HFFc6 (cell line): Measurements from ENCODE around the gene CHAD. TPM values are rescaled to one million over a fixed set of nuclear protein-coding genes. Genes with fewer than 3 reads are reported as not detected.
"Not testable (repeated sequence)": the region's sequence is repeated elsewhere in the genome, so short reads cannot be mapped to it uniquely, and the experiment has no call there.

Experiments used
- DNase-seq: peaks from one replicate; pipeline ENCODE4 v3.0.0-alpha.2; 2018
- H3K27ac Mint-ChIP-seq: 2 replicates; pipeline ENCODE4 v1.8.0; 2020; ENCODE audit warnings: mild to moderate bottlenecking, mixed read lengths
- H3K27me3 Mint-ChIP-seq: 2 replicates; pipeline ENCODE4 v1.8.0; 2021; ENCODE audit warnings: mild to moderate bottlenecking, moderate library complexity, mixed read lengths; ENCODE audit not compliant: insufficient read depth
- H3K36me3 Mint-ChIP-seq: 2 replicates; pipeline ENCODE4 v1.8.0; 2021; ENCODE audit warnings: low read depth, mixed read lengths
- H3K4me1 Mint-ChIP-seq: 2 replicates; pipeline ENCODE4 v1.8.0; 2020; ENCODE audit warnings: low read depth, mixed read lengths
- H3K4me3 Mint-ChIP-seq: 2 replicates; pipeline ENCODE4 v1.8.0; 2020; ENCODE audit warnings: mild to moderate bottlenecking, moderate library complexity, mixed read lengths
- H3K9me3 Mint-ChIP-seq: 2 replicates; pipeline ENCODE4 v1.8.0; 2020; ENCODE audit warnings: mild to moderate bottlenecking, mixed read lengths
- total RNA-seq, 6 experiments: library from RNA; stranded (reverse); fragmentation: NEBNext Ultra II Directional; extraction: Animal tissue kit (Norgen Biotek cat#: 25700); gene quantifications; 2 replicates in 1 of 6; 3 replicates in 5 of 6; pipeline ENCODE4 v1.2.3, GENCODE V29; 2021
- TF ChIP-seq, protein P1 (sequence below): fragments of 200-600 bp; sonication (generic); IDR thresholded peaks from 2 replicates; pipeline ENCODE4 v1.5.0; 2021; ENCODE audit warnings: antibody characterized with exemption, mild to moderate bottlenecking

CHAD gene
- total RNA-seq, 6 experiments from 2014 or later: not detected

DNA sequence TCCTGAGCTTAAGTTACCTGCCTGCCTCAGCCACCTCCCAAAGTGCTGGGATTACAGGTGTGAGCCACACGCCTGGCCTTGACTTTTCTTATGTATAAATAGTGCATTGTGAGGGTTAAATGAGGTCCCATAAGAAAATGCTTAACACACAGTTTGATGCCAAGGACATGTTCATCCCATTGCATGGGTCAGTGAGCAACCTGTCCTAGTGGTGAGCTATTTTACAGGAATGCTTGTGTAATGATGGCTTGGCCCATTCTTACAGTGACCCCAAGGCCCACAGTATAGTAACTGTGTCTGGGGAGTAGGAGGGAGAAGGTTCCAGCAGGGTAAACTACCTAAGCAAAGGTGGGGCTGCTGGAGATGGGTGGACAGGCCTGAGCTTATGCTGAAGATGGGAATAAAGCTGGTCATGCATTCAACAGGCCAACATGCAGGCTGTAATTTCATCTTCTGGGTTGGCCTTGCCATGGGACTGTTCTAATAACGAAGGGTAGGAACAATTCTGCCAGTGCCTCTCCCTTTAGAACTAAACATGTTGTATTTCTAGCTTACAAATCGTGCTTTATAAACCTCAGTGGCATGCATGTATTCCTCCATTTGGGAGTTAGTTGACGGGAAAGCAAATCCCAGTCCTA, 36.4 kb downstream of the CHAD start:
- Mint-ChIP-seq H3K27ac (no peak overlapping the region), H3K36me3 (peaks cover 12% of the 10 kb centered on the region; the same call in 1 of the 2 replicates)
- TF ChIP-seq, protein P1, sequence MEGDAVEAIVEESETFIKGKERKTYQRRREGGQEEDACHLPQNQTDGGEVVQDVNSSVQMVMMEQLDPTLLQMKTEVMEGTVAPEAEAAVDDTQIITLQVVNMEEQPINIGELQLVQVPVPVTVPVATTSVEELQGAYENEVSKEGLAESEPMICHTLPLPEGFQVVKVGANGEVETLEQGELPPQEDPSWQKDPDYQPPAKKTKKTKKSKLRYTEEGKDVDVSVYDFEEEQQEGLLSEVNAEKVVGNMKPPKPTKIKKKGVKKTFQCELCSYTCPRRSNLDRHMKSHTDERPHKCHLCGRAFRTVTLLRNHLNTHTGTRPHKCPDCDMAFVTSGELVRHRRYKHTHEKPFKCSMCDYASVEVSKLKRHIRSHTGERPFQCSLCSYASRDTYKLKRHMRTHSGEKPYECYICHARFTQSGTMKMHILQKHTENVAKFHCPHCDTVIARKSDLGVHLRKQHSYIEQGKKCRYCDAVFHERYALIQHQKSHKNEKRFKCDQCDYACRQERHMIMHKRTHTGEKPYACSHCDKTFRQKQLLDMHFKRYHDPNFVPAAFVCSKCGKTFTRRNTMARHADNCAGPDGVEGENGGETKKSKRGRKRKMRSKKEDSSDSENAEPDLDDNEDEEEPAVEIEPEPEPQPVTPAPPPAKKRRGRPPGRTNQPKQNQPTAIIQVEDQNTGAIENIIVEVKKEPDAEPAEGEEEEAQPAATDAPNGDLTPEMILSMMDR: no peak

DNA sequence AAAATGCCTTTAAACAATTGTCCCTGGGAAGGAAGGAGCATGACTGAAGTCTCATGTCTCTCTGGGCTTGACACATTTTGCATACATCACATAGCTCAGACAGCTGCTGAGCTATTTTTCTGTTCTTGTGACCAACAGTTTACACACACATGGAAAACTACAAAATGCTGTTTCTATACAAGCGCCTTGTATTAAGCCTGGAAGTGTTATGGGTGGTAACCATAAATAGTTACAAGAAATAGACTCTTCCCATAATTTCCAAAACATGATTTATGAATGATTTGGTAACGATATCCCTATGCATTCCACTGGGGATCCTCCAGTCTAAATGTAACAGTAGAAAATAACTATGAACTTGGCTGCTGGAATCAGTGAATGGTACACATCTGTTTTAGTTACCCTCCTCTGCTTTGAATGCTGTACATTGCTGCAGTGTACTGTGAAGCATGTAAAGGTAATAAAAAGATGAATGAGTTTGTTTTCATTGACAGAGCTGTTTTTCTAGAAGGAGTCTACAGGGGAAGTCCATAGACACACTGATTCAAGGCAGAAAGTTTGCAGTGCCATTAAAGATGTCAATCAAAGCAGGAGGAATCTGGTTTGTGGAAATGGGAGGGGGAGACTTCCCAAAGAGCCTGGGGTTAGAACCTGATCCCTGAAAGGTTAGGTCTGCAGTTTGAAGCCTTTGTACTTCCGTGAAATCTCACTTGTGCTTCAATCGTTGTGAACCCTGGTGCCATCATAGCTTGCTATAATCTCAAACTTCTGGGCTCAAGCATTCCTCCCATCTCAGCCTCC, 37.7 kb downstream of the CHAD start:
- no peaks in the 10 kb centered on the region for H3K9me3 Mint-ChIP-seq
- H3K4me1 Mint-ChIP-seq: peaks cover 24% of the 10 kb centered on the region
- no peak overlapping the region for H3K27ac Mint-ChIP-seq
- DNase-seq: no peak
- H3K4me3 Mint-ChIP-seq: no peak overlapping the region
- peaks cover 8% of the 10 kb centered on the region; the same call in 1 of the 2 replicates for H3K36me3 Mint-ChIP-seq
- H3K27me3 Mint-ChIP-seq: no peaks in the 10 kb centered on the region
- TF ChIP-seq, protein P1: no peak

More for the DNA sequence above, 36.4 kb downstream of the CHAD start:
- DNase-seq: no peak
- peaks cover 18% of the 10 kb centered on the region for H3K4me1 Mint-ChIP-seq
- H3K4me3 Mint-ChIP-seq: no peak overlapping the region
- no peaks in the 10 kb centered on the region for H3K27me3 Mint-ChIP-seq
- no peaks in the 10 kb centered on the region for H3K9me3 Mint-ChIP-seq

DNA sequence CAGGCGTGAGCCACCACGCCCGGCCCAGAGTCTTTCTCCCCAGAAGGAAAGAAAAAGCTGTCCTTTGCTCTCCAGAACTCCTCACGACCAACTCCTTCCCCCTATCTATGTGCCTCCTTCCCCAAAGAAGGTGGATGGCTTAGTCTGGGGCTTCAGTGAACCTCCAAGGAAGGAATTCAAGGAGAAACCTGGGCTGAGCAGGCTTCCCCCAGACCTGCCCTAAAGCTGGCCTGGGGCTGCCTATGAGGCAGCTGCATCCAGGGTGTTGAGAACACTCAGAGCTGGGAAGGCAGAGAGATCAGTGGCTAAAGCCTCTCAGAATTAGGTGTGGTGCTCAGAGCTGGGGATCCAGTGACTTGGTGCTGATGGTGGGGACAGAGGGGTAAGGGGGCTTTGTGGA, 38.9 kb downstream of the CHAD start:
- no peak for DNase-seq
- peaks cover 8% of the 10 kb centered on the region; the same call in 1 of the 2 replicates for H3K36me3 Mint-ChIP-seq
- peaks cover 35% of the 10 kb centered on the region for H3K4me1 Mint-ChIP-seq
- H3K27me3 Mint-ChIP-seq: no peaks in the 10 kb centered on the region
- H3K27ac Mint-ChIP-seq: no peak overlapping the region
- TF ChIP-seq, protein P1: no peak
- H3K9me3 Mint-ChIP-seq: no peaks in the 10 kb centered on the region
- no peak overlapping the region for H3K4me3 Mint-ChIP-seq

GRCh38 chr17:50428831-50429424, 39.8 kb downstream of the CHAD start:
- DNase-seq: no peak
- no peak overlapping the region for H3K4me3 Mint-ChIP-seq
- H3K27ac Mint-ChIP-seq: no peak overlapping the region
- no peaks in the 10 kb centered on the region for H3K9me3 Mint-ChIP-seq
- H3K27me3 Mint-ChIP-seq: no peaks in the 10 kb centered on the region
- TF ChIP-seq, protein P1: no peak
- H3K4me1 Mint-ChIP-seq: peaks cover 44% of the 10 kb centered on the region
- H3K36me3 Mint-ChIP-seq: peaks cover 8% of the 10 kb centered on the region; the same call in 1 of the 2 replicates

GRCh38 chr17:50428126-50428525, 40.6 kb downstream of the CHAD start:
- H3K4me3 Mint-ChIP-seq, H3K36me3 Mint-ChIP-seq, H3K27ac Mint-ChIP-seq, DNase-seq, H3K9me3 Mint-ChIP-seq, H3K27me3 Mint-ChIP-seq: not testable (repeated sequence)
- H3K4me1 Mint-ChIP-seq: peaks cover 52% of the 10 kb centered on the region
